C4-2B (cell line): ENCODE data around the gene FTH1.

ENCODE experiments used
- CTCF ChIP-seq: fragments of 450-650 bp; conservative IDR thresholded peaks from 2 replicates; pipeline ENCODE4 v1.5.1; 2017; ENCODE audit warnings: mild to moderate bottlenecking
- ZFX ChIP-seq: fragments of 450-650 bp; IDR thresholded peaks from 2 replicates; pipeline ENCODE4 v1.6.1; 2017

- TF ChIP-seq CTCF: no peak
- no peak for TF ChIP-seq ZFX
These were observed 31.6 kb downstream of the FTH1 start for GRCh38 chr11:61935861-61936260.
